Activated T-helper 1 cell treated with Interleukin-2 at 50 U/mL for 16 hours (primary cell): ENCODE measurements around the gene ACSM6.

Experiments
- DNase-seq: peaks from one replicate; pipeline ENCODE4 v3.0.0-alpha.2; 2020; ENCODE audit warnings: low read depth

ACSM6 gene

GRCh38 chr10:95246582-95247051 lies 52.6 kb downstream of the ACSM6 start:
- no peak for DNase-seq

GRCh38 chr10:95247200-95247880 lies 53.3 kb downstream of the ACSM6 start:
- no peak for DNase-seq

GRCh38 chr10:95247881-95248583 lies 54.0 kb downstream of the ACSM6 start:
- no peak for DNase-seq

- DNase-seq, result no peak
These were observed 55.0 kb downstream of the ACSM6 start for GRCh38 chr10:95248989-95249388.

- no peak for DNase-seq
These were observed 55.4 kb downstream of the ACSM6 start for GRCh38 chr10:95249467-95249866.

- no peak for DNase-seq
These were observed 56.8 kb downstream of the ACSM6 start for GRCh38 chr10:95250856-95251255.

GRCh38 chr10:95253007-95253406 lies 59.0 kb downstream of the ACSM6 start:
- DNase-seq, result no peak

GRCh38 chr10:95253686-95254085 lies 59.6 kb downstream of the ACSM6 start:
- no peak for DNase-seq

GRCh38 chr10:95254629-95255028 lies 60.6 kb downstream of the ACSM6 start:
- no peak for DNase-seq

GRCh38 chr10:95256268-95256667 lies 62.2 kb downstream of the ACSM6 start:
- DNase-seq, result no peak

GRCh38 chr10:95257849-95258248 lies 63.8 kb downstream of the ACSM6 start:
- no peak for DNase-seq

GRCh38 chr10:95260397-95260881 lies 66.4 kb downstream of the ACSM6 start:
- no peak for DNase-seq

- no peak for DNase-seq
These were observed 67.0 kb downstream of the ACSM6 start for GRCh38 chr10:95260909-95261552.

- DNase-seq, result no peak
These were observed 67.9 kb downstream of the ACSM6 start for GRCh38 chr10:95261926-95262325.

- DNase-seq, result no peak
These were observed 68.9 kb downstream of the ACSM6 start for GRCh38 chr10:95262763-95263518.

GRCh38 chr10:95263864-95264226 lies 69.8 kb downstream of the ACSM6 start:
- no peak for DNase-seq

GRCh38 chr10:95264227-95265051 lies 70.4 kb downstream of the ACSM6 start:
- DNase-seq, result no peak

- DNase-seq, result no peak
These were observed 71.5 kb downstream of the ACSM6 start for GRCh38 chr10:95265572-95265971.

- DNase-seq, result no peak
These were observed 72.6 kb downstream of the ACSM6 start for GRCh38 chr10:95266674-95267095.

GRCh38 chr10:95267251-95267650 lies 73.2 kb downstream of the ACSM6 start:
- DNase-seq, result no peak

- DNase-seq, result no peak
These were observed 74.4 kb downstream of the ACSM6 start for GRCh38 chr10:95268438-95268837.
